A549 treated with ZK216348 at 1 μM for 4 hours (cell line): ENCODE measurements around the gene CD40LG. TPM values are rescaled to one million over a fixed set of nuclear protein-coding genes. Genes with fewer than 3 reads are reported as not detected.

Experiments
- total RNA-seq: library from RNA; stranded (reverse); fragments of 200-300 nt; extraction: Qiagen RNA extraction; gene quantifications from 5 replicates; pipeline ENCODE4 v1.2.3, GENCODE V29; 2022; ENCODE audit warnings: low read depth

CD40LG gene
- not detected in 5 replicates for total RNA-seq

DNA sequence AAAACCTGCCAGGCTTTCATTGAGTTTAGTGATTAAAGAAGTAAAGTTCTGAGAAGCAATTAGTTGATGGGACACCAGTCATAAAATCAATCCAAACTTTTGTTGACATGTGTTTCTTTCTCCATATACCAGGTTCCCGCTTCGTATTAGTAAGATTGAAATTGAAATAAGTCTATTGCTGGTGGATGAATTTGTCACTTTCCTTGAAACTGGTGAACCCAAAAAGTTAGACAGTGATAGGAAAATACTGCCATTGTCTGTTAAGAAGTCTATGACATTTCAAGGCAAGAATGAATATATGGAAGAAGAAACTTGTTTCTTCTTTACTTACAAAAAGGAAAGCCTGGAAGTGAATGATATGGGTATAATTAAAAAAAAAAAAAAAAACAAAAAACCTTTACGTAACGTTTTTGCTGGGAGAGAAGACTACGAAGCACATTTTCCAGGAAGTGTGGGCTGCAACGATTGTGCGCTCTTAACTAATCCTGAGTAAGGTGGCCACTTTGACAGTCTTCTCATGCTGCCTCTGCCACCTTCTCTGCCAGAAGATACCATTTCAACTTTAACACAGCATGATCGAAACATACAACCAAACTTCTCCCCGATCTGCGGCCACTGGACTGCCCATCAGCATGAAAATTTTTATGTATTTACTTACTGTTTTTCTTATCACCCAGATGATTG is at the start of gene CD40LG:
TSS of gene CD40LG (plus strand) at position 482 of the 684 bp plus-strand sequence. CDS start at position 573, 91 bp downstream.

Other genes starting within 250 kb of the CD40LG start
- not detected in 5 replicates for gene BRS3, start 160.2 kb upstream of the CD40LG start, total RNA-seq
- 50.0 to 76.5 TPM (median 61.3 TPM) in 5 replicates for gene HTATSF1, start 150.6 kb upstream of the CD40LG start, total RNA-seq
- gene VGLL1, start 115.9 kb upstream of the CD40LG start, total RNA-seq: not detected in 5 replicates
- gene ARHGEF6, start 132.8 kb downstream of the CD40LG start, total RNA-seq: 0.07 to 0.26 TPM (median 0.21 TPM) in 5 replicates
- gene RBMX, start 232.6 kb downstream of the CD40LG start, total RNA-seq: 215 to 331 TPM (median 220 TPM) in 5 replicates